Left ventricle myocardium superior (tissue), 1 donor: ENCODE measurements around the gene GSN. TPM values are rescaled to one million over a fixed set of nuclear protein-coding genes. Genes with fewer than 3 reads are reported as not detected.
A peak's percentile ranks its signal among the peaks of the same experiment; 100 is the strongest.

Source experiments
- ATAC-seq: fragments of 200-7000 bp; cut with Tn5 transposase; one replicate; pipeline ENCODE4 v1.9.1; 2020; ENCODE audit warnings: mild to moderate bottlenecking, moderate library complexity
- DNase-seq: peaks from one replicate; pipeline ENCODE4 v3.0.0-alpha.2; 2020
- intact Hi-C: fragments of 100-400 bp; cut with micrococcal nuclease; formaldehyde crosslinking; loops from one replicate; pipeline ENCODE4 v1.11.0; 2022
- total RNA-seq: library from RNA; stranded (reverse); fragmentation: NEBNext Ultra II Directional; extraction: Animal tissue kit (Norgen Biotek cat#: 25700); gene quantifications from one replicate; pipeline ENCODE4 v1.2.1, GENCODE V29; 2021
- donor health status: DM: no; HTN: yes; CAD: no; lungs with severe emphysema.

Gene GSN
- total RNA-seq, 1 donor from 2014 or later = 717 TPM

DNA sequence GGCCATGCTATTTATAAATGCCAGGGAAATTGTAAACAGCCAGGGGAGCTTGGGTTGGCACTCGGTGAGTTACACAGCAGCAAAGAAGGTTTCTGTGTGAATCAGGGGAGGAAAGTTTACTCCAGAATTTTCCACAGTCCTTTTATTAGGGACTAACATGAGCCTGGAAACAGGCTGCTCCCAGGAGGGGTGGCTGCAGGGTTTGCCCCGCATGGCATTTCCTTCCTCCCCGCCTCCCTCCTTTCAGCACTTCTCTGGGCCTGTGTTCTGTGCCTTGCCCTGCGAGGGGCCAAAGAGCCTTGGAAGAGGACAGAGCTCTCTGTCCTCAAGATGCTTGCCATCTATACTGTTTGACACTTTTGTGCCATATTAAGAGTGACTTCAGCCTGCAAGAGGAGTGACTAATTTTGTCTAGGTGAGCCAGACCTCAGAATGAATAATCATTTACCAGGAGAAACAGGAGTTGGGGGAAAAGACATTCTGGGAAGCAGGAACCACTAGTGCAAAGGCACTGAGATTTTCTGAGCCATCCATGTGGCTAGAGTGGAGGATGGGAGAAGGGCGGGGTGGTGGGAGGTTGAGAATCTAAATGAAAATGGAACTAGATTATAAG is 1.8 kb downstream of the GSN start:
- intact Hi-C loops = no loop called here
- no peak for DNase-seq
- no peak for ATAC-seq

DNA sequence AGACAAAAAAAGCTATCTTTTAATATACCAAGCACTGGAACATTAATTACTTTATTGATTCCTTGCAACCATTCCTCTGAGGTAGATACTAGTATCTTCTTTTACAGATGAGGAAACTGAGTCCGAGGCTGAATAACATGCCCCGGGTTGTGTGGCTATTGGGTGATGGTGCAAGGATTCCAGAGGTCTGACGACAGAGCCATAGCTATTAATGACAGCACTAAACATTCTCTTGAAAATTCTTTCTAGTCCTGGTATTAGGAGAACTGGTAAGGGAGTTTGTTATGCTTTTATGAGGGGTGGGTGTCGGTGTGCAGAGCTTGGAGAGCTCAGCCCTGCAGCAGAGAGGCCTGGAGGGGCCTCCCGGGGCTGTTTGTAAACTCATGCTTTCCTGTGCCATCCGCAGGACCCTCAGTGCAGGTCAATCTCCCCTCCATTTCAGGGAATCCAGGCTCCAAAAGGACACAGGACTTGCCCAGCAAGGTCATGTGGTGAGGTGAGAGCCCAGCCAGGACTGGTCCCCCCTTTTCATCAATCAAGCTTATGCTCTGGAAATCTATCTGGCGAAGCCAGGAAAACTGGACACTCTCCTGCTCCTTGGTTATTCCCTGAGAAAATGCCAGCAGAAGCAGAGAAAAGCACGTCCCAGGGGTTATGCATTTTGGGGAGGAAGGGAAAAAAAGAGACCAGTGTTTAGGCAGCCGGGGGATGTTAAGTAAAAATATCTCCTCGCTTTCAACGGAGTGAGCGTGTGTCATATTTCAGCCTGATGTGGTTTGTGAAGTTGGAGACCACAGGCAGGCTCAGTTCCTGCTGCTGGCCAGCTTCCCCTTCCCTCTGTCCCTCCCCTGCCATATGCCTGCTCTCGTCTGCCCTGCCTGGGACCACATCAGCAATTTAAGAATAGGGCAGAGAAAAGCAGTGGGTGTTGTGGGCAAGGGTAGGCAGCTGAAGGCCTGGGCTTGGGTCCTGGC is 3.7 kb downstream of the GSN start:
- peak; percentile 56 for ATAC-seq
- intact Hi-C loops = no loop called here
- peak; percentile 72 for DNase-seq

DNA sequence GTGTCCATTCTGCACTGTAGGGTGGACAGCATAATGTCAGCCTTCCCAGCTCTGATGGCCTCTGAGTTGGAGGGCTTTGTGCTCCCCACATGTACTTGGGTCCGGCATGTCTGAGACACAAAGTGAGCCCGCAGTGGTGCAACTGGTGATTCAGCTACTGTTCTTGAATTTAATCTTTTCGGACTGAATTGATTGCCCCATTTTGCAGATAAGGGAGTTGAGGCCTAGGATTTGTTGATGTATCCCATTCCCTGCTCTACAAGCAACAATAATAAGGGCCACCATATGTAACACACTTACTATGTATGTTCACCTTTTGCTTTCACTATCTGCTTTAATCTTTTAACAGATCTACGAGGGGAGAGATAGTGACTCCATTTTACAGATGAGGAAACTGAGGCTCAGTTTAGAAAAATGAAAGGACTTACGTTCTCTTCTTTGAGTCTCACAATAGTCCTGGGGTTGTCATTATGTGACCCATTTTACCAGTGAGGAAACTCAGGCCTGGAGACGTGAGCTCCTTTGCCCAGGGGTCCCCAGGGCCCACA is 4.5 kb downstream of the GSN start:
- ATAC-seq (no peak), DNase-seq (no peak)
- intact Hi-C loops = no loop called here

DNA sequence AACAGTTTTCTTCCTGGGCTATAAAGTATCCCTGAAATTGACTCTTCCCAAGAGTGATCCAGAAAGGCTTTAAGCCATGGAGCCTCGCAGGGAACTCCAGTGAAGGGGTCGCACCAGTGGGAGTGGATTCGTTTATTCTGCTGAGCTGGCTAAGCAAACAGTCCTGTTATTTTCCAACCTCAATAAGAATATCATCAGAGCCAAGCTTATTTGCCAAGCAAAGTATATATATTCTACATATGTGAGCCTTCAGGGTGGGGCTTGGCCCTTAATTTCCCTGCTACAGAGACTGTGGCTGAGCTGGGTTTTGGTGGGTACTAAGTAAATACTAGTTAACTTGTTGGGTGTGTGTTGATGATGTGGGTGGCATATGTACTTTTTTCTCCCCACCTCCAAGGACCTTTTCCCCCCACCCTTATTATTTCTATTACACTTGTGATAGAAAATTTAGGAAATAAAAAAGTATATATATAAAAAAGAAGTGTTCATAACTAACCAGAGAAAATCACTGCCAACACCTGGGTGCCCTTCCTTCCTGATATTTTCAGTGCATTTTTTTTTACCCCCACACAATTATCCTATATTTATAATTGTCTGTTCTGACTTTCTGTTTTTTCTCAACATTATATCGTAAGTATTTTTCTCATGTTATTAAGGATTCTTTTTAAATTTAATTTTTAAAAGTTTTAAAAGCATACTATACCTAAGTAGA is 5.3 kb downstream of the GSN start:
- DNase-seq (no peak), ATAC-seq (no peak)
- intact Hi-C loops = no loop called here

DNA sequence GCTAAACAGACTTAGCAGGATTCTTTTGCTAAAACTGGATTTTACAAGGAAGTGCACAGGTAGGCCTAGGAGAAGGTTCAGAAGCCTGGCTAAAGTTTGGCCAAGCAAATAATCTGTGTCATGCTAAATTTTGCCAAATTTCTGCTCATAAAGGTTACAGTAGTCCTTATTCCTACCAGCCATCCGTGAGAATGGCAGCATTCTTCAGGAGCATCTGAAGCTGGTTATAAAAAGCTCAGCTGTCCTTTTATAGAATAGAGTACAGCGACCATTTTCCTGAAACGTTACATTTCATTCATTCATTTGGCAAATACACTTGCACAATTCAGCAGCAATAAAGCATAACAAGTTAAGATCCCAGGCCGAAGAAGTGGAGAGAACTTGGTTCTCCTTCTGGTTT is 6.9 kb downstream of the GSN start:
- intact Hi-C loops = loop anchor here (5.0 kb wide), 1 partner anchor 102 kb away; no protein-coding TSS in a partner anchor
- DNase-seq (no peak), ATAC-seq (no peak)

DNA sequence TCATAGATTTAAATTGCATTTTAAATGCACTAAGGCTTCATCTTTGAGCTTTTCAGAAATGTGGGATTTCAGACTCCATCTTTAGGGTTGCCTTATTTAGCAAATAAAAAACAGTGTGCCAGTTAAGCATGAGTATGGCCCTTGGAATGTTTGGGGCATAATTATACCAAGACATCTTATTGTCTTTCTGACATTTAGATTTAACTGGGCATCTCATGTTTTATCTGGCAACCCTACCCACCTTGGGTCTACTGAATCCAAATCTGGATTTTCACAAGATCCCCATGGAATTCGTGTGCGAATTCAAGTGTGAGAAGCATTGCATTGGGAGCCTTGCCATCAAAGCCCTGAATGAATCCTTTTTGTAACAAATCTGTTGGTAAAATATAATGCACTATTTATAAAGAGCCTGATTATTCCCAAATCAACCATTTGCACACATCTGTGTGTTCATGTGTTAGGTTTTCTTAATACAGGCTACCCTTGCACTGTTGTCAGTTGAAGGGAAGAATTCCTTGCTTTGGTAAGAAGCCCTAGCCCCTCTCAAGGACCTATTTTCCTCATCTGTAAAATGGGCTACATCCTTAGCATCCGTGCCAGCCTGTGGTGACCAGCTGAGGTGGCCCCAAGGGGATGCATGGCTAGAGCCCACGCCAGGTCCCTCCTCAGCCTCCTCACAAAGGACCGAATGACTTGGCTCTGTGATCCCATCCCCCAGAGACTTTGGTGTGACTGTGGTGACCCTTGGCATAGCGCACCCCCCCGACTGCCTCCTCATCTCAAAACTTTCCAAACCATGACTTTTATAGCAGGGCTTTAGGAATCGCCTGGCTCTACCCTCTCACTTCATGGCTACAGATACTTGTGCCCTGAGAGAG is 8.1 kb downstream of the GSN start:
- intact Hi-C loops = loop anchor here (5.0 kb wide), 1 partner anchor 101 kb away; no protein-coding TSS in a partner anchor
- DNase-seq = no peak
- ATAC-seq = no peak

DNA sequence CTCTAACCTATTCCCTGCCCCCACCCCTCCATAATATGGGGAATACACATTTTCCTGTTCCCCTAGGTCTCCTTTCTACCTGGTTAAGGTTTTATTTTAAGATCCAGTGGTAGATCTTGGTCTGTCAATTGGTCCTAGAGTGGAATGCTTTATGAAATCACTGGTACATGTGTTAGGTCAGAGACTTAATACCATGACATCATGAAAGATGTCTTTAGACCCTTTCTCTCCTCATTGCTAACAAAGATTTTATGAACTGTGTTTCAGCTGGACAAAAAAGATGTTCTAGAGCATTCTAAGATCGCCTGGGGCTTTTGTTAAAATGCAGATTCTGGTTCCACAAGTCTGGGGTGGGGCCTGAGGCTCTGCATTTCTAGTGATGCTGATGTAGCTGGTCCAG is 9.1 kb downstream of the GSN start:
- DNase-seq = no peak
- no peak for ATAC-seq
- intact Hi-C loops = loop anchor here (5.0 kb wide), 1 partner anchor 100 kb away; no protein-coding TSS in a partner anchor

DNA sequence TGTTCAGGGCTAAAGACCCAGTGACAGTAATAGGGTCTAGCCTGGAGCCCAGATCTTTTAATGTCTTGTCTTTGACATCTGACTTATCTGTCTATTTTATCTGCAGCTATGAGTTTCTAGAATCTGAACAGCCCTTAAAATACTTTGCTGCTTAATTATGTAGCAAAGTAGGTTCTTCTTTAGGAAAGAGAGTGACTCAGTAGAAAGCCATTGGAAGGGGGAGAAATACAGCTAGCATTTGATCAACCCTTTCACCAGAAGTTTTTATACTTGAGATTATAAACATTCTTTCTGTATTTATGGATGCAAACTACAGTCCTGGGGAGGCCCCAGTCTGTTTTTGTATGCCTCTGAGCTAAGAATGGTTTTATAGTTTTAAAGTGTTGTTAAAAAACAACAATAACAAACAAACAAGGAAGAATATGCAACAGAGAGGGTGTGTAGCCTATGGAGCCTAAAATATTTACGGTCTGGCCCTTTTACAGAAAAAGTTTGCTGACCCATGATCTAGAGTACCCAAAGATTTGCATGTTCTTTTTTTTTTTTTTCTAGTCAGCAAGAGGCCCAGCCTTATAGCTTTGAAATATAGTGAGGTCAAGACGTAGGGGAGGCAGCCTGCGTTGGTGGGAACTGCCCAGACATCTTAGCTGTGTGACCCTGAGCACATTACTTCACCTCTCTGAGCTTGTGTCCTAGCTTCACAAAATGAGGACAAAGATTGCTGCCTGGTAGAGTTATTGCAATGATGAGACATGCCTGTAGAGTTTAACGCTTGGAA is 9.7 kb downstream of the GSN start:
- DNase-seq (no peak), ATAC-seq (no peak)
- intact Hi-C loops = loop anchor here (5.0 kb wide), 1 partner anchor 100 kb away; no protein-coding TSS in a partner anchor

DNA sequence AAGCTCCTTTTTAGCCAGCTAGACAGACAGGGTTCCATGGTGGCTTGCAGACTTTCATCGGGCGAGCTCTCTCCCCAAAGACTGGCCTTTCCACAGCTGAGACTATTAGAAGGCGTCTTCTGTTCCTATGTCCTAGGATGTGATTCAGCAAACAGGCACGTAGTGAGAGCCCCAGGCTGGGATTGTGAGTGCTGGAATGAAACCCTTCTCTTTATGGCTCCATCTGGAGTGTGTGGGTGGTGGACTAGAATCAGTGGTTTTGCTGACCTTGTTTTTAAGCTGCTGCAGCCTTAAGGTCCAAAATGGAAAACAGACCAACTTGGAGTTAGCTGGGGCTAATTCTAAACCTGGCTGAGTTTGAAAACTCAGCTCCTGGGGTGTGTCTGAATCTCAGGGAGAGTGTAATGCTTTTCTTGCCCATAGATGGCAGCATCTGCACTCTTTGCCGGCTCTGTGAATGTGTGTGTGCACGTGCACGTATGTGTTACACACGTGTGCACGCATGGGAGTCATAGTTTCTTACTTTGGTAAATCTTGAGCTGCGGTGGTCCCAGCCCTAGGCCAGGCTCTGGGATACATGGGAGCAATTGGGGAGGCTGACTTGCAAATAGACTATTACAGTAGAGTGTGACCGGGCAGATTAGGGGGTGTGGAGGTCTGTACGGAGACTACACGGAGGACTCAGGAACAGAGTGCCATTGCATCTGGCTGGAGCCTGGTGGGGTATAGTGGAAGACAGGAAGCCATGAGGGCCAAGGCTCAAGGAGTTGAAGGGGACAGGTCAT is 10.7 kb downstream of the GSN start:
- ATAC-seq = peak; percentile 59
- intact Hi-C loops = loop anchor here (5.0 kb wide), 1 partner anchor 99 kb away; no protein-coding TSS in a partner anchor

DNA sequence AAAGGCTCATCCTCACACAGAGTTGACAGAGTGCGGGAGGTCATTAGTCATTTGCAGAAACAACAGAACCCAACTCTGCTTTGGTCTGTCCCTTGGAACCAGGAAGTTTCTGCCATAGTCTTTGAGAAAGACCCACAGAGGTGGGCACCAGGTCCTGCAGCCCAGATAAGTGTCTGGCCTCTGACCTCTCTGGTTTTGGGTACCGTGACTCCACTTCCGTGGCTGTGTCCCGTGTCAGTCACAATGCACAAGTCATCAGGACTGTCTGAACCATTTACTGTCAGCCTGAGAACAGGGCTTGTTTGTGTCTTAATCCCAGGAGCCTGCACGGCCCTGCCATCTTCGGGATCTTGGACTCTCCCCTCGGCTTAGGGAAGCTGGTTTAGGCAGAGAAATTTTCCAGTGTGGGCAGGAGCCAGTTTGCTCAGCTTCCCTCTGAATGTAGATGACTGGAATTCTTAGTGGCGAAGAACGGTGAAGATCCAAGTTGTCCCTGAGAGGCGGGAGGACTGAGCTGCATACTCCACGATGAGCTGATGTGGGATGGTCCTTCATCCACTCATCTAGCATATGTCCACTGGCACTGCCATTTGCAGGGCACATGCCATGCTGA is 11.9 kb downstream of the GSN start:
- no peak for DNase-seq
- ATAC-seq = no peak
- intact Hi-C loops = loop anchor here (2.0 to 5.0 kb wide), 2 partner anchors 57 to 97 kb away; no protein-coding TSS in a partner anchor

More for the DNA sequence above, 10.7 kb downstream of the GSN start:
- peak; percentile 68 for DNase-seq

DNA sequence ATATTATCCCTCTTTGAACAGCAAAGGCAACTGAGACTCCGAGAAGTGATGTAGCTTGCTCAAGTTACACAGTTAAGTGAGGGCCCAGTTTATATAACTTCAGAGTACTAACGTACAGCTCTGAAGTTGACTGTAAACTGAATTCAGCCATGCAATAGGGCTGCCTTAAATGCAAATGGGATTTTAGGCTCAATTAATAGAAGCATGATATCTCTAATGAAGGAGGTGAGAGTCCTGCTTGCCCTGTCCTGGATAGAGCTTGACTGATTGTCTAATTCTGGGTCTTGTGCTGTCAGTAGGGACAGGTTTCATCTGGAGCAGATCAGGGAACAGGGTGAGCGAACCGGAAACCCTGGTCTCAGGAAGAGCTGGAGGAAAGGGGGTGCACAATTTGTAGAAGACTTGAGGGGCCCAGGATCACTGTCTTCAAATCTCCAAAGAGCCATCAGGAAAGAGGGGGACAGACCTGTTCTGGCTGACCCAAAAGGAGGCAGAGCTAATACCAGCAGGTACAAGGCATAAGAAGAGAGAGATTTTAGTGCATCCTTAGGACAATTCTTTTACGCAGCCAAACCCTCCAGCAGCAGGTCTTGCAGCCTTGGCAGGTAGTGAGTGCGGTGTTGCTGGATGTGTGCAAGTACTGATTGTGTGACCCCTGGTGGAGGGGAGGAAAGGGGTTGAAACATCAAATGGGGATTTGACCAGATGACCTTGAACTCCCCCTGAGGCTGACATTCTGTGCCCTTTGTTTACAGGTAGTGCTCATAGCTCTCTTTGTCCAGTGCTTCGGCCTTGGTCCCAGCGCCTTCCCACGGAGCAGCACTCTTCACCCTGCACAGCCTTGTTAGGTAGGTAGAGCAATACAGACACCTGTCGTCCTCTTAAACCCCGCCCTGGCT is 13.0 kb downstream of the GSN start:
- ATAC-seq (no peak), DNase-seq (no peak)
- intact Hi-C loops = loop anchor here (2.0 kb wide), 1 partner anchor 58 kb away; no protein-coding TSS in a partner anchor

DNA sequence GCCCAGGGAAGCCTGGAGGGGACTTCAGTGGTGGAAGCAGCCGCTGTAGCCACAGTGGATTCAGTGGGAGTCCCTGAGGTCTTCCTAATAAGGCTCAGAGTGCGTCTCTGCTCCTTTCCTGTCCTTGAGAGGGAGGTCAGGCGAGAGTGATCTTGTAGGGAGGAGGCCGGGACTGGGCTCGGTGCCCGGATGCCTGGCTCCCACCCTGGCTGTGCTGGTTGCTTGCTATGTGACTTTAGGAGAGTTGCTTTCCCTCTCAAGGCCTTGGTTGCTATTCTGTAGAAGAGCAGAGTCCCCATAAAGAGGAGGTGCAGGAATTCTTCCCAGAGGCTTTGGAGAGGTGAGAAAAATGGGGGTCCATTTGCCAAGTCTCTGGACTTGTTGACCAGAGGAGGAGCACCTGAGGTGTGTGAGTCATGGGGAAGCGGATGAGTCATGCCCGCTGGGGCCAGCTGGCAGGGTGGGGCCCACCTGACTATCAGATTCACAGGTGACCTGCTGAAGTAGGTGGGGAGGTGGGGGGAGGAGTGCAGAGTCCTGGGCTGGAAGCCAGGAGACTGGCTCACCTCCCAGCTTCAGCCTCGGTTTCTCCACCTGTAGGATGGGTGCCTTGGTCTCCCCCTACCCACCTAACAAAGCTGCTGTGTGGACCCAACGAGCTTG is 13.8 kb downstream of the GSN start:
- DNase-seq (peak; percentile 92), ATAC-seq (peak; percentile 53)
- intact Hi-C loops = loop anchor here (2.0 kb wide), 1 partner anchor 59 kb away; no protein-coding TSS in a partner anchor

DNA sequence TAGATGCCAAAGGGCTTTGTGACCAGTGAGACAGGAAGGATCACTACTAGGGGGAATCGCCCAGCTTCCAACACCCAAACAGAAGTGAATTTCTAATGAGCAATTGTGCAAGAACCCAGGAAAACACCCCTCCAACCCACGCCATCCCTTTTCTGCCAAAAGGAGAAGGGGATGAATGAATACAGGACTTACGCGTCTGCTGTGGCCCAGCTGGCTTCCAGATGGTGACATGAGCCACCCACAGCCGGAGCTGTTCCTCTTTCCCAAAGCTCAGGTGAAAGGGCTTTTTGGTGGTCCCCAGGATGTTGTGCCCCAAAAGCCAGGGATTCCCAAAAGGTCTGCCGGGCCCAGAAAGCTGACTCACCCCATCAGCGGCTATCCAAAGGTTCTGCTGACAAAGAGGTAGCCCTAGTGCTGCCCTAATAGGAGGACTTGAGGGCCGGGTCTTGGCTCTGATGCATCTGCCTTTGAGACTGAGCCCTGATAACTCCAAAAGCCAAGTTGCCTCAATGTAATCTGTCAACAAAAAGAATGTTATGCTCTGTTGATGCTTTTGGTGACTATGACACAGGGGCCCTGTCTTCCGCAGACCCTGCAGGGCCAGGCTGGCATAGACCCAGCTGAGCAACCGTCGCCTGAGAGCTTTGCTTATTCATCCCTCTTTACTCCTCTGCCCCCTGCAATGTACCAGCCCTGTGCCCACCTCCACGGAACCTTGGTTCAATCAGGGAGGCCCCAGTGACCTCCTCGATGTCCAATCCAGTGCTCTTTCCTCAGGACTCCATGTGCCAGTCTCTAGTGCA is 14.5 kb downstream of the GSN start:
- intact Hi-C loops = no loop called here
- DNase-seq (peak; percentile 81), ATAC-seq (peak; percentile 13)

DNA sequence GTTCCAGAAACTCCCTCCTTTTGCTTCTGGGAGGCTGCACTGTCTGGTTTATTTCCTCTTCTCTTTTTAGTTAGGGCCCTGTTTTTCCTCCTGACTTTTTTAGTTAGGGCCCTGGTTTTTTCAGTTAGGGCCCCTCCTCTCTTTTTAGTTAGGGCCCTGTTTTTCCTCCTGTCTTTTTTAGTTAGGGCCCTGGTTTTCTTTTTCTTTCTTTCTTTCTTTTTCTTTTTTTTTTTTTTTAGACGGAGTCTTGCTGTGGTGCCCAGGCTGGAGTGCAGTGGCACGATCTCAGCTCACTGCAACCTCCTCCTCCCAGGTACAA is 15.1 kb downstream of the GSN start:
- intact Hi-C loops = no loop called here
- no peak for ATAC-seq
- no peak for DNase-seq
